ENCODE results near the gene MAST3. TPM values are rescaled to one million over a fixed set of nuclear protein-coding genes. Genes with fewer than 3 reads are reported as not detected.

MAST3 gene
- total and polyA plus RNA-seq, 2 of the 13 experiments (the other 11 are each of a cell fraction or from before 2014, with no cell fraction given): 4.1 to 4.6 TPM

- TF ChIP-seq ZHX2 (IDR thresholded peaks at IDR 0.05; ENCODE audit: low read depth) (no peak), ZHX2 (CRISPR knock-in tag; IDR thresholded peaks at IDR 0.05; ENCODE audit: borderline replicate concordance) (no peak), HMGXB3 (CRISPR knock-in tag; IDR thresholded peaks at IDR 0.05; ENCODE audit: borderline replicate concordance) (no peak), CBX5 (CRISPR knock-in tag; IDR thresholded peaks at IDR 0.05; ENCODE audit: borderline replicate concordance) (no peak), ZNF430 (CRISPR knock-in tag; IDR thresholded peaks at IDR 0.05) (no peak), ZKSCAN1 (IDR thresholded peaks at IDR 0.05; ENCODE audit: low read length) (no peak), SMC3 (IDR thresholded peaks at IDR 0.05; ENCODE audit: low read length) (no peak), SALL1 (CRISPR knock-in tag; IDR thresholded peaks at IDR 0.05) (0 out of 2 replicates have a peak, but pooled peaks have one; percentile 14), MAFK (conservative IDR thresholded peaks at IDR 0.05 in 1 of 2, IDR thresholded peaks at IDR 0.05 in 1 of 2; ENCODE audit: low read length in 2 of 2) (no peak), POGZ (CRISPR knock-in tag; IDR thresholded peaks at IDR 0.05) (no peak), ZNF878 (CRISPR knock-in tag; IDR thresholded peaks at IDR 0.05) (no peak), ZNF589 (CRISPR knock-in tag; conservative IDR thresholded peaks at IDR 0.05) (no peak), PCBP1 (IDR thresholded peaks at IDR 0.05; ENCODE audit: borderline replicate concordance, low read depth, low read length) (no peak), MZF1 (CRISPR knock-in tag; IDR thresholded peaks at IDR 0.05; ENCODE audit: borderline replicate concordance) (no peak), ZNF44 (CRISPR knock-in tag; IDR thresholded peaks at IDR 0.05) (no peak), ZBTB44 (CRISPR knock-in tag; IDR thresholded peaks at IDR 0.05) (no peak), ZNF720 (CRISPR knock-in tag; IDR thresholded peaks at IDR 0.05) (no peak)
These were observed 40.0 kb upstream of the MAST3 start (continued) for GRCh38 chr19:18057557-18057956.

Measured in HepG2 (cell line).